Cardiac muscle cell (in vitro differentiated cells and primary cell): ENCODE measurements around the gene FAM98B. TPM values are rescaled to one million over a fixed set of nuclear protein-coding genes. Genes with fewer than 3 reads are reported as not detected.

Experiments
- DNase-seq, 2 donors: peaks; one replicate each; pipeline versions ENCODE4 v3.0.0 to v3.0.0-alpha.2; 2010 to 2017; ENCODE audit warnings: low read depth in 1 of 2, low spot score in 1 of 2
- H3K27ac ChIP-seq: fragments of 200-600 bp; sonication (generic); 2 replicates; pipeline ENCODE4 v1.5.1; 2016
- H3K27me3 ChIP-seq: fragments of 200-600 bp; sonication (generic); 2 replicates; pipeline ENCODE4 v1.6.0; 2016; ENCODE audit warnings: control low read depth
- H3K36me3 ChIP-seq: fragments of 200-600 bp; sonication (generic); 2 replicates; pipeline ENCODE4 v1.5.1; 2016; ENCODE audit warnings: control low read depth
- H3K4me1 ChIP-seq: fragments of 200-600 bp; sonication (generic); 2 replicates; pipeline ENCODE4 v1.8.1; 2017; ENCODE audit warnings: low read depth, mild to moderate bottlenecking, mixed run types
- H3K4me3 ChIP-seq: fragments of 200-600 bp; sonication (generic); 2 replicates; pipeline ENCODE4 v1.5.1; 2016; ENCODE audit warnings: mild to moderate bottlenecking
- H3K9me3 ChIP-seq: fragments of 200-600 bp; sonication (generic); 2 replicates; pipeline ENCODE4 v1.5.1; 2017; ENCODE audit warnings: low read depth, mild to moderate bottlenecking, control low read depth
- CTCF ChIP-seq: IDR thresholded peaks from 2 replicates; pipeline ENCODE4 v1.5.1; 2012; ENCODE audit warnings: low read depth, mild to moderate bottlenecking, low read length
- polyA plus RNA-seq: library from polyadenylated mRNA; unstranded; fragments of >200 nt; fragmentation: Nextera tagmentation; extraction: Ambion mirVana; gene quantifications from 2 replicates; pipeline ENCODE4 v1.2.1, GENCODE V29; 2016
- total RNA-seq: library from RNA; depleted of rRNA; stranded (reverse); fragments of >200 nt; gene quantifications from 2 replicates; pipeline ENCODE4 v1.2.3, GENCODE V29; 2016

Gene FAM98B
- total and polyA plus RNA-seq, 2 experiments from 2014 or later, result 2.4 to 10.2 TPM

GRCh38 chr15:38504680-38505467 lies 50.9 kb downstream of the FAM98B start:
- no peak overlapping the region for H3K27ac ChIP-seq
- no peaks in the 10 kb centered on the region for H3K27me3 ChIP-seq
- TF ChIP-seq CTCF, result no peak
- H3K9me3 ChIP-seq, result no peaks in the 10 kb centered on the region
- DNase-seq, result no peak
- no peaks in the 10 kb centered on the region for H3K4me1 ChIP-seq
- H3K4me3 ChIP-seq, result no peak overlapping the region
- no peaks in the 10 kb centered on the region for H3K36me3 ChIP-seq

- Histone ChIP-seq H3K27ac (no peak overlapping the region), H3K27me3 (no peaks in the 10 kb centered on the region), H3K9me3 (no peaks in the 10 kb centered on the region), H3K36me3 (no peaks in the 10 kb centered on the region), H3K4me3 (no peak overlapping the region), H3K4me1 (no peaks in the 10 kb centered on the region)
- DNase-seq, result no peak
- TF ChIP-seq CTCF, result no peak
Observed at GRCh38 chr15:38506997-38507396, 53.1 kb downstream of the FAM98B start.

GRCh38 chr15:38507570-38507969 lies 53.6 kb downstream of the FAM98B start:
- Histone ChIP-seq H3K27me3 (no peaks in the 10 kb centered on the region), H3K9me3 (no peaks in the 10 kb centered on the region), H3K4me1 (no peaks in the 10 kb centered on the region), H3K27ac (no peak overlapping the region), H3K4me3 (no peak overlapping the region), H3K36me3 (no peaks in the 10 kb centered on the region)
- no peak for DNase-seq
- TF ChIP-seq CTCF, result no peak

- no peak for DNase-seq
- Histone ChIP-seq H3K4me1 (no peaks in the 10 kb centered on the region), H3K27me3 (no peaks in the 10 kb centered on the region), H3K27ac (no peak overlapping the region), H3K9me3 (no peaks in the 10 kb centered on the region), H3K4me3 (no peak overlapping the region), H3K36me3 (no peaks in the 10 kb centered on the region)
- no peak for TF ChIP-seq CTCF
Observed at GRCh38 chr15:38508647-38509046, 54.7 kb downstream of the FAM98B start.

- Histone ChIP-seq H3K4me1 (no peaks in the 10 kb centered on the region), H3K4me3 (no peak overlapping the region), H3K27ac (no peak overlapping the region), H3K36me3 (no peaks in the 10 kb centered on the region), H3K27me3 (no peaks in the 10 kb centered on the region), H3K9me3 (no peaks in the 10 kb centered on the region)
- no peak for DNase-seq
- no peak for TF ChIP-seq CTCF
Observed at GRCh38 chr15:38509152-38509551, 55.2 kb downstream of the FAM98B start.
